Transverse colon (tissue), 3 donors: ENCODE data around the gene HNRNPA1L2.

ENCODE experiments used
- CTCF ChIP-seq, 5 experiments: fragments of 200-600 bp in 3 of 5; fragments of 450-650 bp in 2 of 5; sonication (generic) in 3 of 5; IDR thresholded peaks; 1 replicate in 2 of 5; 2 replicates in 3 of 5; pipeline ENCODE4 v1.5.1; 2016 to 2017; ENCODE audit warnings: antibody characterized with exemption in 5 of 5, inconsistent platforms in 3 of 5, mild to moderate bottlenecking in 2 of 5, moderate library complexity in 1 of 5
- POLR2A ChIP-seq: fragments of 450-650 bp; IDR thresholded peaks from one replicate; pipeline ENCODE4 v1.6.1; 2016; ENCODE audit warnings: antibody characterized with exemption, mild to moderate bottlenecking, moderate library complexity

GRCh38 chr13:52686376-52686775 is 44.1 kb downstream of the HNRNPA1L2 start:
- TF ChIP-seq CTCF (IDR thresholded peaks at IDR 0.05) (no peak), POLR2A (no peak)
